Posterior vena cava (tissue), 2 donors: ENCODE results near the gene POLR3B. TPM values are rescaled to one million over a fixed set of nuclear protein-coding genes. Genes with fewer than 3 reads are reported as not detected.
"Not testable (repeated sequence)": the region's sequence is repeated elsewhere in the genome, so short reads cannot be mapped to it uniquely, and the experiment has no call there.

Source experiments
- DNase-seq: peaks from one replicate; pipeline ENCODE4 v3.0.0-alpha.2; 2020; ENCODE audit warnings: low spot score
- intact Hi-C, 2 donors: fragments of 100-400 bp; cut with DNase I; formaldehyde crosslinking; loops; one replicate each; pipeline versions ENCODE4 v1.14.1 to v1.14.2; 2022 to 2023
- total RNA-seq, 2 donors: library from RNA; stranded (reverse); fragmentation: NEBNext Ultra II Directional; extraction: Animal tissue kit (Norgen Biotek cat#: 25700); gene quantifications; one replicate each; pipeline ENCODE4 v1.2.1, GENCODE V29; 2021
- donor health status: DM: yes; HTN: yes; CAD: no.
- donor health status: DM: yes; HTN: yes; CAD: no.

The POLR3B gene
- total RNA-seq, 2 donors from 2014 or later = 7.7 to 10.5 TPM

- DNase-seq = no peak
- intact Hi-C loops = no loop called here
Measured at GRCh38 chr12:106341086-106341877, 16.3 kb upstream of the POLR3B start.

DNA sequence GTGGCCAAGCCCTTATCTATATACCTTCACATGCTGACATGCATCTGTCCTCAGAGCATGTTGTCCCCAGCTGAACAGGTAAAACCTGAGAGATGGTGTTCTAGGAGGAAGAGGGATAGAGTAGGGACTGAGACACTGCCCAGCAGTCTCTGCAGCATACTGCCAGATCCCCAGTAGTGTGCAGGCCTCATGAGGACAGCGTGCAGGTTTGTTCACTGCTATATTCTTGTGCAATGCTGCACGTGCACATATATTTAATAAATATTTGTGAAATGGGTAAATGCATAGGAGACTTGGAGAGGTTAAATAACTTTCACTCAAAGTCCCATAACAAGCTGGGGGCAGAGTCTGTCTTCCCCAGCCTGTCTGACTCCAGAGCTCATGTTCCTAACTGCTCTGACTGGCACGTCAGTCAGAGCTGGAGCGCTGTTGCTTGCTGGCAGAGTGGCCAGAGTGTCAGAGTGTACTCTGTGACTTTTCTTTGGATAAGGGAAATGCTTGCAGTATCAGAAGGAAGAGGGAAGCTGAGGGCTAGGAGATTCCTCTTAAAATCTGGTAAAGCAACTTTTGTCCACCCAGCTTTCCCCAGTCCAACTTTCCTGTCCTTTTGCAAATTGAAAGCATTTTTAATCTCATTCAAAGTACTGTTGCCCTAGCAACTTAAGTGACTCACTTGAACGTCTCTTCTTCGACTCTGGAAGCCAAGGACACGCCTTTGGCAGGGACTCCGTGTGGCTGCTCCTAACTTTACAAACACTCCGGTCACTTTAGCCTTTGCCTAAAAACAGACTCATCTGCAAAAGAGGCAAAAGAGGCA is 14.9 kb upstream of the POLR3B start:
- intact Hi-C loops = no loop called here
- peak; percentile 96 for DNase-seq

GRCh38 chr12:106343214-106343528 is 14.4 kb upstream of the POLR3B start:
- intact Hi-C loops = no loop called here

DNA sequence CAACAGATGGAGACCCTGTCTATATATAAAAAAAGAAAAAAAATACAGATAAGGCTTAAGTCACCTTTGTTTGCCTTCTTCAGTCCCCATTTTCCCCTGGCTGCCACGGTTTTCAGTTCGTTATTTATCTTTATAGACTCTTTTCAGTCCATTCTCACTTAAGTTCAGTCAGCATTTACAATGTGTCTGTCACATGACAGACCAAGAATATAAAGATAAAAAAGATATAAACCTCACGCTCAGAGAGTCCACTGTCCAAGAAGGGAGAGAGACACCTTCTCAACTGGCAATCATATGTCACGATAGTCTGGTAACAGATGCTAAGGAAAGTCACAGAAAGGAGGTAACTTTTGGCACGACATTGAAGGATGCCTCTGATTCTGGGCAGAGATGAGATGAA is 13.4 kb upstream of the POLR3B start:
- intact Hi-C loops = no loop called here
- DNase-seq = no peak

More at GRCh38 chr12:106343214-106343528, 14.4 kb upstream of the POLR3B start:
- DNase-seq = no peak

- no peak for DNase-seq
- intact Hi-C loops = no loop called here
Measured at GRCh38 chr12:106345746-106346145, 11.8 kb upstream of the POLR3B start.

DNA sequence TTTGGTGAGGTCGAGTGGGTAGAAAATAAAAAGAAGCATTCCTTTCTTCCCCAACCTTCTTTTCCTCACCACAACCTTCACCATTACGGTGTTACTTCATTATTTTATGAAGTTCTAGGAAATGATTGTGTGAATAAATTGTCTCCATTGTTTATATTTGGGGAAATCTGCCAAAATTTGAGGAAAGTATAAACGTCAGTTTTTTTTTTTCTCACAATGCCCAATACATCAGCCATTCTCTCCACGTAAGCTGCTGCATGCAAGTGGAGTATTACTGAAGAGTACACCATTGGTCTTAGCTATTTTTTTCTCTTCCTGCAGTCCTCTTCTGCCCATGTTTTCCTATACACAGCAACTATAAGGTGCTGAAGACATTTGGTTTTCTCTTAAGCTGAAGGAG is 9.1 kb upstream of the POLR3B start:
- no peak for DNase-seq
- intact Hi-C loops = no loop called here

DNA sequence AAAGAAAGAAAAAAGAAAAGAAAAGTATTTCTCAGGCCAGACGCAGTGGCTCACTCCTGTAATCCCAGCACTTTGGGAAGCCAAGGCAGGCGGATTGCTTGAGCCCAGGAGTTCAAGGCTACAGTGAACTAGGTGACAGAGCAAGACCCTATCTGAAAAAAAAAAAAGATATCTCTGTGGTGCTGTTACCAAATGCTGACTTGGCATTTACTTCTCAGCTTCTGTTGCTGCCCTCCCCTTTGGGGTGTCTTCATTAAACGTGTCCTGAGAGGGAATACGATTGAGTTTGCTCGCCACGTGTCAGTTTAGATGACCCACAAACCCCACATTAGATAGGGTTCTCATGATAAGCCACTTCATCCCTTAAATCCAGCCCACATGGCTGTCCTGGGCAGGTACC is 4.4 kb upstream of the POLR3B start:
- intact Hi-C loops = loop anchor here in 1 of 2 donors (5.0 kb wide), 1 partner anchor 121 kb away; no protein-coding TSS in a partner anchor
- no peak for DNase-seq

DNA sequence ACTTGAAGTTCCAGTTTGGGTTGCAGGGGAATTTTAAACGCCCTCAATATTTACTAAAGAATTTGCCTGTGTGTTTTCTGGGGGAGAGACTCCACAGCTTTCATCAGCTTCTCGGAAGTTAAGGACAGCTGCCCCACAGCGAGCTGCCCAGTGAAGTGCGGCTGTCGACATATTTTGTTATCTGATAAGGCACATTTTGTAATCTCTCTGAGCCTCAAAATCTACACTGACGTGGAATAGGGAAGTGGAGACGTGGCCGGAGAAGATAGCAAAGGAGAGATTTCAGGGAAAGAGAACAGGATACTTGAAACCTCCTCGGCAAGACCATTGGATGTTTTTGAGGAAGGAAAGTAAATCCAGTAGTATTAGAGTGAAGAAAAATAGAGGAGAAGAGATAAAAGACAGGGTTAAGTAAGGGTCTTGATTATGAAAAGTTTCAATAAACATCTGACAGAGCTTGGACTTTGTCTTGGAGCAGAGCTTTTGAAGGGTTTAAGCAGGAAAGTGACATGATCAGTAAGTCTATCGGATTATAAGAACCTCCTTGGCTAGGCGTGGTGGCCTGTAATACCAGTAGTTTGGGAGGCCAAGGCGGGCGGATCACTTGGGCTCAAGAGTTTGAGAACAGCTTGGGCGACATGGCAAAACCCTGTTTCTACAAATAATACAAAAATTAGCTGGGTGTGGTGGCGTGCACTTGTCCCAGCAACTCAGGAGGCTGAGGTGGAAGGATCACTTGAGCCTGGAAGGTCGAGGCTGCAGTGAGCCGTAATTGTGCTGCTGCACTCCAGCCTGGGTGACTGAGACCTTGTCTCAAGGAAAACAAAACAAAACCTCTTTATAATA is 1.1 kb downstream of the POLR3B start:
- intact Hi-C loops = no loop called here
- DNase-seq = peak; percentile 85

DNA sequence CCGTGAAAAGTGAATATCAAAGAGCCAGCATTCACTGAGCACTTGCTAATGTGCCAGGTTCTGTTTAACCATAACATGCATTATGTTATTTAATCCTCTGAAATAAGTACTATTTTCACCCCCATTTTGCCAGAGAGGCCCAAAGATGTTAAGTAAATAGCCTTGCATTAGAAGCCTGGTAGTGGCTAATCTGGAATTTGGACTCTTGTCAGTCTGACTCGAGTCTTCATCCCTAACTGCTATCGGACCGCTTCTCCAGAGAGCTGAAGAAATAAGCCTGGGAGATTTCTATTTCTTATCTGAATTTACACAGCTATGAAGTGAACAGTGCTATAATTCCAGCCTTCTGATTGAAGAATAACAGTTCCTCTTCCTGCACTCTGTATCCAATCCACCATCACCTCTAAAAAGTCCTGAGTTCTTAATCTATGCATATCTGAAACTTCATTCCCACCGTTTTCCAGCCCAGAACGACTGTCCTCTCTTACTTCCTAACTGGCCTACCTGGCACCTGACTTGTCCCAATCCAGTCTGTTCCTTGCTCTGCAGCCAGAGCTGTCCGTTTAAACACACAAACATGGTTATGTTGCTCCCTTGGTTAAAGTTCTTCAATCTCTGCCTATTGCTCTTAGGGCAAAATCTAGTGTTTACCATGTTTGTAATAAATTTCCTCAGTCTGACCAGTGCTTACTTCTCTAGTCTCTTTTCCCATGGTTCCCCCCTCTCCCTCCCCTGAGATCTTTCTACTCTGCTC is 2.3 kb downstream of the POLR3B start:
- intact Hi-C loops = no loop called here
- DNase-seq = no peak

DNA sequence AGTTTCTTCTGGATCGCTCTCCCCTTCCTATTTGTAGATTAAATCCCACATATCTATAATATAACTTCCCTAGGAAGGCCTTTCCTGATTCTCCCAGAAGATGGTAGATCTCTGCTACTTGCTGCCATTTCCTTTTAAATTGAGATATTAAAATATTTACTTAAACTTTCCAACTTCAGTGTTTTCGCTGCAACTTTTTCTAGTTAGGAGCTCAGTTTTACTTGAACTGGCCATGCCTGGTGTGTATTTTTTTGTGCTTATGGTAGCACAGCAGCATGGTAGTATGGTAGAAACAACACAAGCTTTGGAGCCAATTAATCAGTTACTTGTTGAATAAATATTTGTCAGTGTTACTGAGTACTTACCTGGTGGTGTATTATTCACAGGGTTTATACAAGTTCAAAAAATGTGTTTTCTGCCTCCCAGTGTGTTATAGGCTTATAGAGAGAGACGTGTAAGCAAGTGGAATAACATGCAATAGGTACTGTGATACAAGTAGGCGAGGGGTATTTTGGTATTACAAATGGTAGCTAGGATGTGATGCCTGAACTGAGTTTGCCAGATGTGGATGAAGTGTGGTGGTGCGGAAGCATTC is 2.9 kb downstream of the POLR3B start:
- DNase-seq = no peak
- intact Hi-C loops = no loop called here

GRCh38 chr12:106362971-106363370 is 5.4 kb downstream of the POLR3B start:
- no peak for DNase-seq
- intact Hi-C loops = no loop called here

DNA sequence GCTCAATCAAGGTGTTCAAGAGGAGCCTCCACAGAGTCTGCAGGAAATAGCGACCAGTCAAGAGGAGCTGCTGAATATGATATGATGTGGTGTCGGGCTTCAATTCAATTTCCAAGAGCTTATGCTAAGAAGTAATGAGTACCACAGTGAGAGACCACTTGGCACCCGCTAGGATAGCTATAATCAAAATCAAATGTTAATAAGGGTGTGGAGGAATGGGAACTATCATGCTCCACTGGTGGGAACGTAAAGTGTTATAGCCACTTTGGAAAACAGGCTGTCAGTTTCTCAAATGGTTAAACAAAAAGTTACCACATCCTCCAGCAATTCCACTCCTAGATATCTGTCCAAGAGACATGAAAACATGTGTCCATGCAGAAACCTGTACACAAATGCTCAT is 6.7 kb downstream of the POLR3B start:
- no peak for DNase-seq
- intact Hi-C loops = no loop called here

GRCh38 chr12:106369624-106370346 is 12.2 kb downstream of the POLR3B start:
- no peak for DNase-seq
- intact Hi-C loops = no loop called here

GRCh38 chr12:106378788-106379187 is 21.2 kb downstream of the POLR3B start:
- no peak for DNase-seq
- intact Hi-C loops = no loop called here

DNA sequence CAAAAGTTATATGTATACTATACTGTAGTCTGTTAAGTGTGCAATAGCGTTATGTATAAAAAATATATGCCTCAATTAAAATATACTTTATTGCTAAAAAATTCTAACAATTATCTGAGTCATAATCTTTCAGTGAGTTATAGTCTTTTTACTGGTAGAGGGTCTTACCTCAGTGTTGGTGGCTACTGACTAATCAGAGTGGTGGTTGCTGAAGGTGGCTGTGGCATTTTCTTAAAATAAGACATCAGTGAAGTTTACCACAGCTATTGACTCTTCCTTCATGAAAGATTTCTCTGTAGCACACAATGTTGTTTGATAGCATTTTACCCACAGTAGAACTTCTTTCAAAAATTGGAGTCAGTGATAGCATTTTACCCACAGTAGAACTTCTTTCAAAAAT is 23.4 kb downstream of the POLR3B start:
- DNase-seq = no peak
- intact Hi-C loops = loop anchor here (10.0 kb wide), 2 partner anchors 464 to 534 kb away; no protein-coding TSS in a partner anchor

GRCh38 chr12:106381866-106382265 is 24.3 kb downstream of the POLR3B start:
- intact Hi-C loops = loop anchor here (10.0 kb wide), 2 partner anchors 463 to 533 kb away; no protein-coding TSS in a partner anchor
- DNase-seq = not testable (repeated sequence)

DNA sequence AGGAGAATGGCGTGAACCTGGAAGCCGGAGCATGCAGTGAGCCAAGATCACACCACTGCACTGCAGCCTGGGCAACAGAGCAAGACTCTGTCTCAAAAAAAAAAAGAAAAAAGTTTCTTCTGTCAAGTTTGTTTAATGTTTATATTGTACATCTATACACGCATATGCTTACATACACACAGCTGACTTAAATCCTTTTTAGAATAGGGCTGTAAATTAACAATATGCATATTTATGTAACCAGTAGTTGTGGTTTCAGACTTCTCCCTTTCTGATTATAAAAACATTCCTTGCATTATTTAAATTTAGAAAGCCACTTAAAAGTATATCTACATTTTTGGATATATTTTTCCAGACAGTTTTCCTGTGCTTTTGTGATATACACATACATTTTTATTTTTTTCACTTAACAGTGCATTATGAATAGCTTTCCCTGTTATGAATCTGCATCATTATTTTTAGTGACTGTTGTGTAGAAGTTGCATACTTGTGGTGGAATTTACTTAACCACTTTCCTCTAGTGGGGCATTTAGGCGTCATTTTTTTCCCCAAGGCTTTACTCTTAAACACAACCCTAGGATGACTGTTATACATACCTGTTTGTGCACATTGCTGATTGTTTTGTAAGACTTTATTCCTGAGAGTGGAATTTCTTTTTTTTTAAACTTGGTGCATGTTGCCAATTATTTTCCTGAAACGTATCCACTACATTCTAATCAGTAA is 29.4 kb downstream of the POLR3B start:
- DNase-seq = no peak
- intact Hi-C loops = loop anchor here (5.0 to 10.0 kb wide), 3 partner anchors 458 to 530 kb away; no protein-coding TSS in a partner anchor
